Measurements from ENCODE around the gene PHF21A.

DNA sequence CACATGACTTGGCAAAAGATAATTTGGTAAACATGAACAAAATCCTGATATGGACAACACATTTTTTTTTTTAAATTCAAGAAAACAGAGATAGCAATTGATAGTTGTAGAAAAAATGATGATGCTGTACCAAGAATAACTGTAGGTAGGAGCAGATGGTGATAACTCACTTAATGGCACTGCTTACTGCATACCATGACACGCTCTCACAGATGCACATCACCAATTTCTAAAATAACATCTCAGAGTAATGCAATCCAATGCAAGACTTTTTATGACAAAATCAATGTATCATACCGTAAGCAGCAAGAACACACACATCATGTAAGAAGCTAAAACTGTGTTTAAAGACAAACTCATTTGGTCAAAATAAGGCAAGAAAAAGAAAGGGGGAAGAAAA lies 102.6 kb downstream of the PHF21A start:
- TF ChIP-seq YY1 (IDR thresholded peaks at IDR 0.05; ENCODE audit: insufficient read depth, insufficient read length) (no peak), ZNF274 (IDR thresholded peaks at IDR 0.05; ENCODE audit: low read depth, low read length) (no peak), SUZ12 (IDR thresholded peaks at IDR 0.05; ENCODE audit: extremely low read depth, insufficient read depth, insufficient read length) (no peak)
